ENCODE data around the gene SLC37A1.

SLC37A1 gene

GRCh38 chr21:42496120-42496838 is 17.4 kb upstream of the SLC37A1 start, which contains the start of gene RSPH1:
Gene RSPH1 (minus strand): TSS chr21:42496224. CDS start chr21:42496186, 38 bp downstream.
- DNase-seq (ENCODE audit: insufficient read length, low spot score) (peak; percentile 93), FAIRE-seq (no peak)
- TF ChIP-seq, protein P1, sequence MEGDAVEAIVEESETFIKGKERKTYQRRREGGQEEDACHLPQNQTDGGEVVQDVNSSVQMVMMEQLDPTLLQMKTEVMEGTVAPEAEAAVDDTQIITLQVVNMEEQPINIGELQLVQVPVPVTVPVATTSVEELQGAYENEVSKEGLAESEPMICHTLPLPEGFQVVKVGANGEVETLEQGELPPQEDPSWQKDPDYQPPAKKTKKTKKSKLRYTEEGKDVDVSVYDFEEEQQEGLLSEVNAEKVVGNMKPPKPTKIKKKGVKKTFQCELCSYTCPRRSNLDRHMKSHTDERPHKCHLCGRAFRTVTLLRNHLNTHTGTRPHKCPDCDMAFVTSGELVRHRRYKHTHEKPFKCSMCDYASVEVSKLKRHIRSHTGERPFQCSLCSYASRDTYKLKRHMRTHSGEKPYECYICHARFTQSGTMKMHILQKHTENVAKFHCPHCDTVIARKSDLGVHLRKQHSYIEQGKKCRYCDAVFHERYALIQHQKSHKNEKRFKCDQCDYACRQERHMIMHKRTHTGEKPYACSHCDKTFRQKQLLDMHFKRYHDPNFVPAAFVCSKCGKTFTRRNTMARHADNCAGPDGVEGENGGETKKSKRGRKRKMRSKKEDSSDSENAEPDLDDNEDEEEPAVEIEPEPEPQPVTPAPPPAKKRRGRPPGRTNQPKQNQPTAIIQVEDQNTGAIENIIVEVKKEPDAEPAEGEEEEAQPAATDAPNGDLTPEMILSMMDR (IDR thresholded peaks at IDR 0.05; ENCODE audit: insufficient read depth, missing control alignments) = peak; percentile 15

DNA sequence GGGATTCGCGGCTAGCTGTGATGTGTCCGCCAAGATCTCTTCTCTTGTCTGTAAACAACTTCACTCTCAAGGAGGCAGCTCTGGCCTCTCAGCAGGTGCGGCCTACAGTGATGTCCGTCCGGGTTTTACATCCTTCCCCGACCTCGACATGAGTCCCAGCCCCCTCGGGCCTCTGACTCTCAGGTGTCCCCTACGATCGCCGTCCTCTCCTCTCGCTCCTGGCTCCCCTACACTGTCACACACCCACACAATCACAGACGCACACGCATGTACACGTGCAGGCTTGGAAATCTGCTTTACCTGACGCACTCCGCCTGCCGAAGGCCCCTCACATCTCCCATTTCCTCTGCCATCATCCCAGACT is 16.8 kb upstream of the SLC37A1 start:
- no peak for DNase-seq (ENCODE audit: insufficient read length, low spot score)
- TF ChIP-seq, protein P1 (IDR thresholded peaks at IDR 0.05; ENCODE audit: insufficient read depth, missing control alignments) = no peak
- no peak for FAIRE-seq

GRCh38 chr21:42498012-42498411 is 15.6 kb upstream of the SLC37A1 start:
- FAIRE-seq = no peak
- TF ChIP-seq, protein P1 (IDR thresholded peaks at IDR 0.05; ENCODE audit: insufficient read depth, missing control alignments) = no peak
- no peak for DNase-seq (ENCODE audit: insufficient read length, low spot score)

GRCh38 chr21:42499444-42500112 is 14.1 kb upstream of the SLC37A1 start:
- no peak for DNase-seq (ENCODE audit: insufficient read length, low spot score)
- TF ChIP-seq, protein P1 (IDR thresholded peaks at IDR 0.05; ENCODE audit: insufficient read depth, missing control alignments) = no peak
- no peak for FAIRE-seq

GRCh38 chr21:42500225-42500624 is 13.4 kb upstream of the SLC37A1 start:
- FAIRE-seq = no peak
- TF ChIP-seq, protein P1 (IDR thresholded peaks at IDR 0.05; ENCODE audit: insufficient read depth, missing control alignments) = no peak

GRCh38 chr21:42500736-42501135 is 12.9 kb upstream of the SLC37A1 start:
- DNase-seq (ENCODE audit: insufficient read length, low spot score) (no peak), FAIRE-seq (no peak)
- TF ChIP-seq, protein P1 (IDR thresholded peaks at IDR 0.05; ENCODE audit: insufficient read depth, missing control alignments) = no peak

More at GRCh38 chr21:42500225-42500624, 13.4 kb upstream of the SLC37A1 start:
- no peak for DNase-seq (ENCODE audit: insufficient read length, low spot score)

DNA sequence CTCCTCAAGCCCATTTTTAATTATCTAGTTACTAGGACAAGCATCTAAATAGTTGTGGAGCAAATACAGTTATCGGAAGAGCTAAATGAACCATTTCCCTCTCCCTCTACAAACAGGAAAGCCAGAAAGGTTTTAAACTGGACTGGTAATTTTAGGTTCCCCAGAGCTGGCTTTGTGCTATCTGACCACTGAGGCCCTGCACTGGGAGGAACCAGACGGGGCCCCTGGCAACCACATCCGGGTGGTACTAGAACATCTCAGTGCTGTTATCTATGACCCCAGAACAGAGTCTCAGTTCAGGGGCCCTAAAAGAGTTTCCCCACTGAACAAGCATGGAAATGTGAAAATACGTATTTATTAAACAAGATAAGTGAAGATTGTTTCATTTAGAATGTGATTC is 9.9 kb upstream of the SLC37A1 start:
- FAIRE-seq = no peak
- TF ChIP-seq, protein P1 (IDR thresholded peaks at IDR 0.05; ENCODE audit: insufficient read depth, missing control alignments) = no peak
- DNase-seq (ENCODE audit: insufficient read length, low spot score) = no peak

Measured in D721Med (cell line).